BJ (cell line): Measurements from ENCODE around the gene IMPA2. TPM values are rescaled to one million over a fixed set of nuclear protein-coding genes. Genes with fewer than 3 reads are reported as not detected.
A peak's percentile ranks its signal among the peaks of the same experiment; 100 is the strongest.
"Not testable (repeated sequence)": the region's sequence is repeated elsewhere in the genome, so short reads cannot be mapped to it uniquely, and the experiment has no call there.

Source experiments
- CTCF ChIA-PET: fragments of 350-600 bp; formaldehyde crosslinking; extraction: SDS; loops from one replicate; lab custom pipeline; 2021; ENCODE audit warnings: antibody characterized with exemption, inconsistent platforms; lab: Yijun Ruan, JAX
- POLR2A ChIA-PET: fragments of 300-600 bp; sonication (Branson Sonifier 250); formaldehyde crosslinking; extraction: SDS; loops from one replicate; lab custom pipeline; 2021; ENCODE audit warnings: antibody characterized with exemption; lab: Charles Lee
- DNase-seq: peaks from one replicate; pipeline ENCODE4 v3.0.0-alpha.2; 2011; ENCODE audit warnings: low read depth
- H3K27me3 ChIP-seq: 2 replicates; pipeline ENCODE4 v1.6.0; 2011; ENCODE audit warnings: low read length; ENCODE audit not compliant: control insufficient read depth, insufficient read depth
- H3K36me3 ChIP-seq: 2 replicates; pipeline ENCODE4 v1.5.1; 2011; ENCODE audit warnings: low read length; ENCODE audit not compliant: control insufficient read depth, insufficient read depth
- H3K4me3 ChIP-seq: 2 replicates; pipeline ENCODE4 v1.5.1; 2011; ENCODE audit warnings: low read depth, mild to moderate bottlenecking, control low read depth, low read length
- polyA plus RNA-seq: library from polyadenylated mRNA; depleted of rRNA; stranded (reverse); fragments of >200 nt; gene quantifications from 2 replicates; pipeline ENCODE4 v1.2.3, GENCODE V29; 2011
- TF ChIP-seq, protein P1 (sequence below): IDR thresholded peaks from 2 replicates; pipeline ENCODE4 v1.5.1; 2011; ENCODE audit warnings: low read depth, mild to moderate bottlenecking, control low read depth, inconsistent platforms, low read length, moderate library complexity; ENCODE audit not compliant: insufficient read depth

Gene IMPA2
- polyA plus RNA-seq, 1 experiment: 22.8 TPM

DNA sequence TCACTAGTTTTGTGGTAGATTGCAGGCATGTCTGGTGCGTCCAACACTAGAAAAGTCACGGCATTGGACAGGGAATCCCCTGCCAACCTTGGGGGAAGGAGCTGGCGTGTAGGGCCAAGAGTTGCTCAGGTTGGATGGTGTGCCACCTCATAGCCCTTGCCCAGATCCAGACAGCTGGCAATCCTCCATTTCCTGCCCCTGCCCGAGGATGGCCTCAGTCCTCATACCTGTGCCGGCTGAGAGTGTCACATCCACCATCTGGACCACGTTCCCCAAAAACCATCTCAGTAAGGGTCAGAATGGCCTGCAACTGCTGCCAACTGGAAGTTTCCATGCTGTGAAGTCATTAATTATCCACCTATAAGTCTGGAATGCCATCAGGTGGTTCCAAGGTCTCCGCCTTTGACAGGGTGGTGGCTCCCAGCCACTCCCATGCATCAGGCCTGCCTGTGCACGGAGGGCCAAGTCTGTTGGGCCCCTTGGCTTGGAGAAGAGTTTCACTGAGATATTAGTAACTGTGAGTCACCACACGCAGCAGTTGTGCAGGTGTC is 55.0 kb downstream of the IMPA2 start:
- no peak overlapping the region for H3K4me3 ChIP-seq
- H3K36me3 ChIP-seq: no peaks in the 10 kb centered on the region
- H3K27me3 ChIP-seq: no peaks in the 10 kb centered on the region; the same call in 1 of the 2 replicates
- TF ChIP-seq, protein P1, sequence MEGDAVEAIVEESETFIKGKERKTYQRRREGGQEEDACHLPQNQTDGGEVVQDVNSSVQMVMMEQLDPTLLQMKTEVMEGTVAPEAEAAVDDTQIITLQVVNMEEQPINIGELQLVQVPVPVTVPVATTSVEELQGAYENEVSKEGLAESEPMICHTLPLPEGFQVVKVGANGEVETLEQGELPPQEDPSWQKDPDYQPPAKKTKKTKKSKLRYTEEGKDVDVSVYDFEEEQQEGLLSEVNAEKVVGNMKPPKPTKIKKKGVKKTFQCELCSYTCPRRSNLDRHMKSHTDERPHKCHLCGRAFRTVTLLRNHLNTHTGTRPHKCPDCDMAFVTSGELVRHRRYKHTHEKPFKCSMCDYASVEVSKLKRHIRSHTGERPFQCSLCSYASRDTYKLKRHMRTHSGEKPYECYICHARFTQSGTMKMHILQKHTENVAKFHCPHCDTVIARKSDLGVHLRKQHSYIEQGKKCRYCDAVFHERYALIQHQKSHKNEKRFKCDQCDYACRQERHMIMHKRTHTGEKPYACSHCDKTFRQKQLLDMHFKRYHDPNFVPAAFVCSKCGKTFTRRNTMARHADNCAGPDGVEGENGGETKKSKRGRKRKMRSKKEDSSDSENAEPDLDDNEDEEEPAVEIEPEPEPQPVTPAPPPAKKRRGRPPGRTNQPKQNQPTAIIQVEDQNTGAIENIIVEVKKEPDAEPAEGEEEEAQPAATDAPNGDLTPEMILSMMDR: no peak
- ChIA-PET POLR2A (no interaction called here), CTCF (interaction anchor here (1.0 to 3.1 kb wide), 4 partner anchors 42 to 303 kb away, joined by 4 to 15 read pairs (median 4); no protein-coding TSS in a partner anchor)
- DNase-seq: no peak

GRCh38 chr18:12038082-12038638 is 56.9 kb downstream of the IMPA2 start:
- TF ChIP-seq, protein P1: no peak
- DNase-seq: no peak
- Histone ChIP-seq H3K36me3 (no peaks in the 10 kb centered on the region), H3K4me3 (peak overlapping the region; percentile 52), H3K27me3 (no peaks in the 10 kb centered on the region; the same call in 1 of the 2 replicates)
- CTCF ChIA-PET: interaction anchor here (0.6 to 3.5 kb wide), 29 partner anchors 8 to 1045 kb away, joined by 3 to 34 read pairs (median 4); partner anchors contain the start of gene IMPA2
- POLR2A ChIA-PET: no interaction called here

GRCh38 chr18:12038639-12039539 is 57.6 kb downstream of the IMPA2 start:
- H3K4me3 ChIP-seq: peak overlapping the region; percentile 52
- no peaks in the 10 kb centered on the region for H3K36me3 ChIP-seq
- no peak for DNase-seq
- CTCF ChIA-PET: interaction anchor here (0.6 to 3.5 kb wide), 34 partner anchors 9 to 316 kb away, joined by 3 to 34 read pairs (median 4); partner anchors contain the start of gene IMPA2
- no peaks in the 10 kb centered on the region; the same call in 1 of the 2 replicates for H3K27me3 ChIP-seq
- TF ChIP-seq, protein P1: peak; percentile 92
- POLR2A ChIA-PET: no interaction called here

GRCh38 chr18:12039540-12039930 is 58.2 kb downstream of the IMPA2 start:
- CTCF ChIA-PET: interaction anchor here (0.6 to 3.5 kb wide), 30 partner anchors 10 to 316 kb away, joined by 3 to 34 read pairs (median 4); partner anchors contain the start of gene IMPA2
- DNase-seq, H3K27me3 ChIP-seq, H3K4me3 ChIP-seq, POLR2A ChIA-PET, H3K36me3 ChIP-seq: not testable (repeated sequence)

GRCh38 chr18:12041561-12041960 is 60.3 kb downstream of the IMPA2 start:
- DNase-seq: peak; percentile 62
- Histone ChIP-seq H3K27me3 (no peaks in the 10 kb centered on the region; the same call in 1 of the 2 replicates), H3K4me3 (no peak overlapping the region), H3K36me3 (no peaks in the 10 kb centered on the region)
- CTCF ChIA-PET: interaction anchor here (1.0 to 1.9 kb wide), 4 partner anchors 46 to 313 kb away, joined by 4 to 7 read pairs (median 6); no protein-coding TSS in a partner anchor
- TF ChIP-seq, protein P1: no peak
- POLR2A ChIA-PET: no interaction called here
